B cell (primary cell): ENCODE measurements around the gene EHBP1L1. TPM values are rescaled to one million over a fixed set of nuclear protein-coding genes. Genes with fewer than 3 reads are reported as not detected.
A peak's percentile ranks its signal among the peaks of the same experiment; 100 is the strongest.

ENCODE experiments used
- ATAC-seq: fragments of 200-7000 bp; cut with Tn5 transposase; one replicate; pipeline ENCODE4 v1.10.0; 2021; ENCODE audit warnings: low read depth, mild to moderate bottlenecking, moderate number of reproducible peaks, moderate library complexity
- CTCF ChIA-PET: fragments of 350-600 bp; sonication (Branson Sonifier 250); formaldehyde crosslinking; loops from one replicate; lab custom pipeline; 2021; ENCODE audit warnings: antibody characterized with exemption, inconsistent platforms; lab: Charles Lee
- POLR2A ChIA-PET: fragments of 350-600 bp; sonication (Branson Sonifier 250); formaldehyde crosslinking; loops from one replicate; lab custom pipeline; 2021; ENCODE audit warnings: antibody characterized with exemption; lab: Charles Lee
- DNase-seq: peaks from one replicate; pipeline ENCODE4 v3.0.0; 2013
- H2AFZ ChIP-seq: 2 replicates; pipeline ENCODE4 v1.6.1; 2012; ENCODE audit warnings: mild to moderate bottlenecking, low read depth, low read length; ENCODE audit not compliant: insufficient read depth, poor library complexity, severe bottlenecking
- H3K27ac ChIP-seq, 2 donors: 1 replicate in 1 of 2; 2 replicates in 1 of 2; pipeline ENCODE4 v1.5.1; 2012 to 2013; ENCODE audit warnings: low read length in 2 of 2, mild to moderate bottlenecking in 2 of 2, moderate library complexity in 1 of 2
- H3K27me3 ChIP-seq, 4 experiments: fragments of 200-600 bp in 1 of 4; sonication (generic) in 1 of 4; replicated peaks in 1 of 4; 1 replicate in 2 of 4; 2 replicates in 2 of 4; pipeline versions ENCODE4 v1.6.1 to v1.7.0; 2013 to 2016; ENCODE audit warnings: low read length in 3 of 4, mild to moderate bottlenecking in 2 of 4, mixed read lengths in 1 of 4, moderate library complexity in 1 of 4; ENCODE audit not compliant: insufficient read depth in 4 of 4, control insufficient read depth in 3 of 4; ENCODE audit errors: control extremely low read depth in 1 of 4
- H3K36me3 ChIP-seq, 2 experiments: replicated peaks in 1 of 2; 1 replicate in 1 of 2; 2 replicates in 1 of 2; pipeline versions ENCODE4 v1.6.1 to v1.7.1; 2013; ENCODE audit warnings: low read length in 1 of 2; ENCODE audit not compliant: insufficient read depth in 2 of 2, control insufficient read depth in 1 of 2; ENCODE audit errors: control extremely low read depth in 1 of 2, extremely low read depth in 1 of 2
- H3K4me1 ChIP-seq, 2 donors: fragments of 200-600 bp in 1 of 2; sonication (generic) in 1 of 2; 1 replicate in 1 of 2; 2 replicates in 1 of 2; pipeline versions ENCODE4 v1.5.1 to v1.6.1; 2013 to 2017; ENCODE audit warnings: low read length in 2 of 2; ENCODE audit not compliant: control insufficient read depth in 2 of 2, insufficient read depth in 2 of 2
- H3K4me2 ChIP-seq: replicated peaks from 2 replicates; pipeline ENCODE3; 2012; ENCODE audit warnings: mild to moderate bottlenecking, low read depth, low read length; ENCODE audit not compliant: poor library complexity, severe bottlenecking
- H3K4me3 ChIP-seq, 5 experiments: fragments of 200-600 bp in 1 of 5; sonication (generic) in 1 of 5; 1 replicate in 3 of 5; 2 replicates in 2 of 5; pipeline versions ENCODE4 v1.5.1 to v1.7.0; 2011 to 2016; ENCODE audit warnings: low read length in 4 of 5, mild to moderate bottlenecking in 4 of 5, low read depth in 2 of 5, control low read depth in 1 of 5, moderate library complexity in 1 of 5; ENCODE audit not compliant: insufficient read depth in 1 of 5; ENCODE audit errors: control extremely low read depth in 1 of 5, extremely low read depth in 1 of 5
- H3K79me2 ChIP-seq: fragments of 200-600 bp; sonication (generic); one replicate; pipeline ENCODE4 v1.6.0; 2016; ENCODE audit warnings: low read length; ENCODE audit not compliant: control insufficient read depth, insufficient read depth
- H3K9ac ChIP-seq: fragments of 200-600 bp; sonication (generic); 2 replicates; pipeline ENCODE4 v1.6.1; 2017; ENCODE audit warnings: mild to moderate bottlenecking, low read length, moderate library complexity
- H3K9me3 ChIP-seq, 3 donors: one replicate each; pipeline versions ENCODE4 v1.6.1 to v1.7.1; 2013; ENCODE audit warnings: low read length in 2 of 3; ENCODE audit not compliant: control insufficient read depth in 2 of 3, insufficient read depth in 1 of 3; ENCODE audit errors: control extremely low read depth in 1 of 3
- H4K20me1 ChIP-seq: 2 replicates; pipeline ENCODE4 v1.6.0; 2012; ENCODE audit warnings: mild to moderate bottlenecking, low read length; ENCODE audit not compliant: insufficient read depth, control insufficient read depth, poor library complexity, severe bottlenecking
- H3K27ac Mint-ChIP-seq: one replicate; pipeline ENCODE4 v1.8.0; 2021; ENCODE audit warnings: mixed read lengths
- H3K27me3 Mint-ChIP-seq: one replicate; pipeline ENCODE4 v1.8.0; 2021; ENCODE audit warnings: mixed read lengths
- H3K4me1 Mint-ChIP-seq: one replicate; pipeline ENCODE4 v1.8.0; 2021; ENCODE audit warnings: mixed read lengths
- H3K4me3 Mint-ChIP-seq: one replicate; pipeline ENCODE4 v1.8.0; 2021; ENCODE audit warnings: mixed read lengths
- H3K9me3 Mint-ChIP-seq: one replicate; pipeline ENCODE4 v1.8.0; 2022; ENCODE audit warnings: mixed read lengths; ENCODE audit not compliant: insufficient read depth
- EZH2 ChIP-seq: IDR thresholded peaks from 2 replicates; pipeline ENCODE4 v1.6.1; 2012; ENCODE audit warnings: borderline replicate concordance, low read depth, mild to moderate bottlenecking, moderate library complexity, low read length; ENCODE audit not compliant: insufficient read depth, poor library complexity, severe bottlenecking
- WGBS: methylation state at CpG from one replicate; pipeline ENCODE4 v1.1.5; 2013; ENCODE audit warnings: missing lambda C conversion rate; ENCODE audit not compliant: insufficient coverage; 5-methylcytosine and 5-hydroxymethylcytosine counted together
- intact Hi-C: fragments of 100-400 bp; cut with micrococcal nuclease; formaldehyde crosslinking; loops from one replicate; pipeline ENCODE4 v1.10.0; 2022
- polyA plus RNA-seq: library from polyadenylated mRNA; depleted of rRNA; stranded (reverse); fragments of >200 nt; gene quantifications from 2 replicates; pipeline ENCODE4 v1.2.3, GENCODE V29; 2012
- total RNA-seq, 2 donors: library from RNA; stranded (reverse); fragments of 120-200 nt in 1 of 2; gene quantifications; 1 replicate in 1 of 2; 2 replicates in 1 of 2; pipeline versions ENCODE4 v1.2.3 to v1.2.4, GENCODE V29; 2013 to 2022
- TF ChIP-seq, protein P1 (sequence below): fragments of 200-600 bp; IDR thresholded peaks from one replicate; pipeline ENCODE4 v1.8.0; 2022; ENCODE audit warnings: antibody characterized with exemption, mild to moderate bottlenecking

Gene EHBP1L1
- total and polyA plus RNA-seq, 2 donors (not counting 1 experiment from before 2014, with no cell fraction given), result 202 to 279 TPM

DNA sequence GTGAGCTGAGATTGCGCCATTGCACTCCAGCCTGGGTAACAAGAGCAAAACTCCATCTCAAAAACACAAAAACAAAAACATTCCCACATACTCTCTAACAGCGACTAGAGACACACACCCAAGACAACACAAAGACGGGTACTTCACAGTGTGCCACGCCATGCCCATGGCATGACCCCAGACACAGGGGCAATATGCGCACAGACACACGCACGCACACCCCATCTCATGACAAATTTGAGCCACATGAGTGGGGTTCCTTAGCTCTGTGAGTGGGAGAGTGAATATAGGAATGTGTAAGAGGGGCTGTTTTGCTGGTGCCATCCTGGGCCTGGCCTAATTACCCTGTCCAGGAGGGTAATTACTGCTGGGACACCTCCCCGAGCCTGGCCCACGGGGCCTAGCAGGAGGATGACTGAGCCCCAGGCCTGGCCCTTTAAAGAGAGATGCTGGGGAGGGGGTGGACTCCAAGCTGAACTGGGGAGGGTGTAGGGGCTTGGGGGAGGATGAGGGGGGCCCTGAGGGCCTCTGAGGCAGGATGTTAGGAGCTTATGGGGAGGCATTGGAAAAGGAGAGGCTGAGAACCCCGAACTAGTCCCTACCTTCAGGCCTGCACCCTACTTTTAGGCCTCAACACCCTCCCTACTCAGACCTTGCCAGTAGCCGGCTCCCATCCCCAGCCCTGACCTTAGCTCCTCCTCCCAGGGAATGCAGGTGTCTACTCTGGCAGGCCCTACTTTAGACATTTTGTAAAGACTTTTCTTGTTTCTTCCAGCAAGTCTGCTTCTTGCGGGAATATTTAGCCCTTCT lies 19.2 kb upstream of the EHBP1L1 start:
- 88% methylated on average over 6 of the region's 12 CpGs for WGBS
- ChIA-PET POLR2A (interaction anchor here (0.7 to 1.1 kb wide), 4 partner anchors 10 to 948 kb away, joined by 3 to 10 read pairs (median 4); no protein-coding TSS in a partner anchor), CTCF (interaction anchor here (1.2 to 1.8 kb wide), 3 partner anchors 12 to 16 kb away, joined by 3 to 9 read pairs (median 3); partner anchors contain the start of gene ZNRD2)
- Histone ChIP-seq H3K27ac (peak overlapping the region; percentile 27), H3K4me1 (peaks cover 25 to 48% of the 10 kb centered on the region in 2 donors), H4K20me1 (no peaks in the 10 kb centered on the region), H3K36me3 (no peaks in the 10 kb centered on the region), H2AFZ (peak overlapping the region; percentile 80), H3K4me2 (peak overlapping the region; percentile 99), H3K9me3 (no peaks in the 10 kb centered on the region), H3K27me3 (no peaks in the 10 kb centered on the region), H3K9ac (no peak overlapping the region), H3K79me2 (peaks cover 31% of the 10 kb centered on the region), H3K4me3 (peak overlapping the region in 2 of 5 experiments; percentile 21 to 62)
- DNase-seq (no peak), ATAC-seq (no peak)
- TF ChIP-seq, protein P1, sequence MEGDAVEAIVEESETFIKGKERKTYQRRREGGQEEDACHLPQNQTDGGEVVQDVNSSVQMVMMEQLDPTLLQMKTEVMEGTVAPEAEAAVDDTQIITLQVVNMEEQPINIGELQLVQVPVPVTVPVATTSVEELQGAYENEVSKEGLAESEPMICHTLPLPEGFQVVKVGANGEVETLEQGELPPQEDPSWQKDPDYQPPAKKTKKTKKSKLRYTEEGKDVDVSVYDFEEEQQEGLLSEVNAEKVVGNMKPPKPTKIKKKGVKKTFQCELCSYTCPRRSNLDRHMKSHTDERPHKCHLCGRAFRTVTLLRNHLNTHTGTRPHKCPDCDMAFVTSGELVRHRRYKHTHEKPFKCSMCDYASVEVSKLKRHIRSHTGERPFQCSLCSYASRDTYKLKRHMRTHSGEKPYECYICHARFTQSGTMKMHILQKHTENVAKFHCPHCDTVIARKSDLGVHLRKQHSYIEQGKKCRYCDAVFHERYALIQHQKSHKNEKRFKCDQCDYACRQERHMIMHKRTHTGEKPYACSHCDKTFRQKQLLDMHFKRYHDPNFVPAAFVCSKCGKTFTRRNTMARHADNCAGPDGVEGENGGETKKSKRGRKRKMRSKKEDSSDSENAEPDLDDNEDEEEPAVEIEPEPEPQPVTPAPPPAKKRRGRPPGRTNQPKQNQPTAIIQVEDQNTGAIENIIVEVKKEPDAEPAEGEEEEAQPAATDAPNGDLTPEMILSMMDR, result no peak
- TF ChIP-seq EZH2, result no peak
- Mint-ChIP-seq H3K9me3 (no peaks in the 10 kb centered on the region), H3K4me3 (peak overlapping the region; percentile 81), H3K4me1 (peaks cover 43% of the 10 kb centered on the region), H3K27me3 (peaks cover 3% of the 10 kb centered on the region), H3K27ac (peak overlapping the region; percentile 89)
- intact Hi-C loops, result no loop called here
